Skin of body (tissue), 2 donors: ENCODE measurements around the gene CEL. TPM values are rescaled to one million over a fixed set of nuclear protein-coding genes. Genes with fewer than 3 reads are reported as not detected.
"Not testable (repeated sequence)": the region's sequence is repeated elsewhere in the genome, so short reads cannot be mapped to it uniquely, and the experiment has no call there.

Experiments used
- DNase-seq: peaks from one replicate; lab custom pipeline; 2025; lab: John Stamatoyannopoulos, UW
- total RNA-seq: library from RNA; depleted of rRNA; stranded (reverse); fragments of >200 nt; gene quantifications from one replicate; pipeline ENCODE4 v1.2.3, GENCODE V29; 2014

The CEL gene
- 0.79 TPM for total RNA-seq

DNA sequence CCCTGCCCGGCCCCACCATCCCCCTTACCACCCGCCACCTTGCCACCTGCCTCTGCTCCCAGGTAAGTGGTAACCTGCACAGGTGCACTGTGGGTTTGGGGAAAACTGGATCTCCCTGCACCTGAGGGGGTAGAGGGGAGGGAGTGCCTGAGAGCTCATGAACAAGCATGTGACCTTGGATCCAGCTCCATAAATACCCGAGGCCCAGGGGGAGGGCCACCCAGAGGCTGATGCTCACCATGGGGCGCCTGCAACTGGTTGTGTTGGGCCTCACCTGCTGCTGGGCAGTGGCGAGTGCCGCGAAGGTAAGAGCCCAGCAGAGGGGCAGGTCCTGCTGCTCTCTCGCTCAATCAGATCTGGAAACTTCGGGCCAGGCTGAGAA lies at the start of gene CEL:
Gene CEL, plus strand, starts transcription at position 218 of the 382 bp plus-strand sequence. Its CDS starts 22 bp downstream, at position 240.
- not testable (repeated sequence) for DNase-seq

DNA sequence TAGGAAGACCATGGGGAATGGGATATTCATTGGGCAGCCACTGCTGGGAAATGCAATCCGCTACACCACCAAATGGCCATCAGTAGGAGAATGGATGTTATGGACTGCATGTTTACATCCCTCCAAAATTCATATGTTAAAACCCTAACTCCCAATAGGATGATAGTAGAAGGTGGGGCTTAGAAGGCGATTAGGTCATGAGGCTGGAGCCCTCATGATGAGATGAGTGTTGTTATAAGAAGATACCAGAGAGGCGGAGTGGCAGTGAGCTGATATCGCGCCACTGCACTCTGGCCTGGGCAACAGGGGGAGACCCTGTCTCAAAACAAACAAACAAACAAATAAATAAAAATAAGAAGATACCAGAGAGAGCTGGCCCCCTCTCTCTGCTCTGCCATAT lies 47.1 kb upstream of the CEL start:
- DNase-seq: no peak

DNA sequence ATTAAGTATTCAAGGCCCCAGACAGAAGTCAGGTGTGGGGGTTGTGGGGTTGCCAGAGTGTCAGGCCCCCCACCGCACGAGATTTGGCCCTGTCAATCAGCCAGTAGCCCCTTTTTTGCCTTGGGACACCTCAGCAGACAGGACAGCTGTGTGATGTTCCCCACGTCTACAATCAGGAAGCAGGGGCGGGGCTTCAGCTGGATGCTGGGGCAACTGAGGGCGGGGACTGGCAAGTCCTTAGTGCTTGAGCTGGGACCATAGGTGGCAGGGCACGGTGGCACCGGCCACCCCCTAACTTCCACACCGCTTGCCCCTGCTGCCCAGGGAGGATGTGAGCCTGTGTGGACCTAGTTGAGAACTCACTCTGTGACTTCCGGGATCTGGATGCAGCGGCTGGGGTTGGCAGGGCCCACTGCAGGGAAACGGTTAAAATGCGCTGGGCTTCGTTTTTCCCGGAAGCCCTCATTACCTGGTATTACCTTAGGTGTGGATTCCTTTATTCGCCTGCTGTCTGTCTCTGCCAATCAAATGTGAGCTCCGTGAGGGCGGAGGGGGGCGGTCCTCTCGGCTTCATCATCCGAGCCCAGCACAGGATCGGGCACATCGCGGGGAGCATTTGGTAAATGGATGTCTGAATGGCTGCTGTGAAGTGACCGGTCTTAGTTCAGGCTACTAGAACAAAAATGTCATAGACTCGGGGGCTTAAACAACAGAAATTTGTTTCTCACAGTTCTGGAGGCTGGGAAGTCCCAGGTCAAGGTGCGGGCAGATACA lies 38.5 kb upstream of the CEL start:
- DNase-seq: no peak

DNA sequence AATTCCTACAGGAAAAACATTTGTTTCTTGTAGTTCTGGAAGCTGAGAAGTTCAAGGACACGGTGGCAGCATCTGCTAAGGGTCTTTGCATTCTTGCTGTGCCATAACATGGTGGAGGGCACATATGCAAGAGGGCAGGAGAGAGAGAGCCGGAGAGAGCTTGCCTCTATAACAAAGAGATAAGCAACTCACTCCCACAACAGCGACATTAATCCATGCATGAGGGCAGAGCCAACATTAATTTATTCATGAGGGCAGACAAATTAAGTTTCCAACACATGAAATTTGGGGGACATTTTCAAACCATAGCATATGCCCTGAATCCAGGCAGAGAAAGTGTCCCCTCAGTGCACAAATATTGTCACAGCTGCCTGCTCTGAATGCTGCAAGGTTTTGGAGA lies 35.4 kb upstream of the CEL start:
- no peak for DNase-seq

DNA sequence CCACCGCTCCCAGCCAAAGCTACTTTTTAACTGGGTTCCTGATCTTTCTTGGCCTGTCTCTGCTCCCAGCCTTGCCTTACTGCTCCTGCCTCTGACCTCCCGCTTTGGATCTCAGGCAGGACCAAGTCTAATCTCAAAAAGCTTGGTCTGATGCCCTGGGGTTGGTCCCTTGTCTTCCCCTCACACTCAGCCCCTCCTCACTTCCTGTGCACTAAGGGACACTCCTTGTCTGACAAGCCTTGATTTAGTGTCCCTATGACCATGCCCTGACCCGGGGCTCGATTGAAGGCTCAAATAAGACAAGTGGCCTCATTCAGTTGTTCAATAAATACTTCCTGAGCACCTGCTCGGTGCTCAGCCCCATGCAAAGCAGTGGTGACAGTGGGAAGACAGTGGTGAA lies 34.6 kb upstream of the CEL start:
- no peak for DNase-seq

DNA sequence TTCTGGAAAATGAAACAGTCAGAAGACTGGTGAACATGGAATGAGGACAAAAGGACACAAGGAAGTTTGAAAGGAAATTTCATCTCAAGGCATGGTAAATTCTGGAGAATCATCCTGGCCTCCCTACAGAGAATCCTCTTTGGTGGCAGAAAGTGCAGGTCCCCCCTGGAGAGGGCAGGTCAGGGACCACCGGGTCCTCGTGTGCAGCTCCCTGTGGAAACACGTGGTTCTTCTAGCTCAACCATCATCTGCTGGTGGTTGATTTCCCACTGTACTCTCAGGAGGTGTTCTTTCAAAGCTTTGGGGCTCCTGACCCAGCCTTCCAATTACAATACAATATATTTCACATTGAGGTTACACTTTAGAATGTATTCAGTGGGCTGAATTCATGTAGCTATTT lies 33.6 kb upstream of the CEL start:
- no peak for DNase-seq

DNA sequence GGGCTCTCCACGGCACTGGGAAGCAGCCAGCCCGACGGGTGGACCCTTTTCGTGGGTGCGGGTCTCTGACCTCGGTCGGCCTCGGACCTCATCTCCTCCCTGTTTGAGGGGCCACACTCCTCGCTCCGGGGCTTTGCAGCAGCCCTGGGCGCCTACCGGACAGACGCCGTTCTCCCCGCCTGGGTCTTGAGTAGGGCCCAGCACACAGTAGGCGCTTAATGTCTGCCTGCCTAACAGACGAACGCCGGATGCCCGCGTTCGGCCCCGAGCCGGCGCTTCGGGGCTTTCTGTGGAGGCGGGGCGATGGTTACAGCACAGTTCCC lies 31.8 kb upstream of the CEL start:
- DNase-seq: no peak

DNA sequence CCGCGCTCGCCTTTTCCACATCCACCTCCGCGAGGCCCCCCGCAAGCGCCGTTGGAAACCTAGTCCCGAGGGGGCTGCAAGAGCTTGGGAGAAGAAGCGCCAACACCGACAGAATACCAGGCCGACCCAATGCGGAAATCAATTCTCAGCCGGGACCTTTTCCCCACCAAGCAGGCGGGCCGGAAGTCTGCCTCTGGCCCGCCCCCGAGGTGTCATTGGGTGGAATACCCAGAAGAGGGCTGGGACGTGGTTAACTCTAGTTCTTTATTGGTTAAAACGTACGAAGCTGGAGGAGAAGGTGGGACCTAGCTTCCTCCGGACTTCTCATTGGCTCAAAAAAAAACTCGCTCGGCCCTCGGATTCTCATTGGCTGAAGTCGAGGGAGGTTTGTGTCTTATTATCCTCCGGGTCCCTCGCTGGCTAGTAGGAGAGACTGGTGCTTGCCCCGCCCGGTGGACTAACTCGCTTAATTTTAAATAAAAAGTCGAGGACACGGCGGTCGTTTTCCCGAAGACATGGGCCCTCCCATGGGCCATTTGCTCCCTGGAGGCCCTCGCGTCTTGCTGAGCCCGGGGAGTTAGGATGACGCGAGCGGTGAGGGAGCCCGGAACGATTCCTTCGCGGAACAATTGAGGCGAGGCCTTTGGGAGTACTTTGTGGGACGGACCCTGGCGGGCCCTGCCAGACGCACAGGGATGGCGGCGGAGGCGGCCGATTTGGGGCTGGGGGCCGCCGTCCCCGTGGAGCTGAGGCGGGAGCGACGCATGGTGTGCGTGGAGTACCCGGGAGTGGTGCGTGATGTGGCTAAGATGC lies 31.3 kb upstream of the CEL start, which contains the start of gene GTF3C5:
Gene GTF3C5, plus strand, starts transcription at position 681 of the 813 bp plus-strand sequence. Its CDS starts 15 bp downstream, at position 696.
- peak; percentile 99 for DNase-seq

DNA sequence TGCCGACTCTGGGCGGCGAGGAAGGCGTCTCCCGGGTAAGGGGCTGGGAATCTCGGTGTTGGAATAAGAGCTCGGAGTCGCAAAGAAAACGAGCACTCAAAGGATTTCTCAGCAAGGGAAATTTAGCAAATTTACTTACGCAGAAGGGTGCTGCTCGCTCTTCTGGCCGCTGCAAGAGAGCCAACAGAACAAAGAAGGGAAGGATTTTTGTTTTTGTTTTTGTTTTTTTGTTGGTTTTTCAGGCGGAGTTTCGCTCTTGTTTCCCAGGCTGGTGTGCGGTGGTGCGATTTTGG lies 30.7 kb upstream of the CEL start:
- DNase-seq: no peak

DNA sequence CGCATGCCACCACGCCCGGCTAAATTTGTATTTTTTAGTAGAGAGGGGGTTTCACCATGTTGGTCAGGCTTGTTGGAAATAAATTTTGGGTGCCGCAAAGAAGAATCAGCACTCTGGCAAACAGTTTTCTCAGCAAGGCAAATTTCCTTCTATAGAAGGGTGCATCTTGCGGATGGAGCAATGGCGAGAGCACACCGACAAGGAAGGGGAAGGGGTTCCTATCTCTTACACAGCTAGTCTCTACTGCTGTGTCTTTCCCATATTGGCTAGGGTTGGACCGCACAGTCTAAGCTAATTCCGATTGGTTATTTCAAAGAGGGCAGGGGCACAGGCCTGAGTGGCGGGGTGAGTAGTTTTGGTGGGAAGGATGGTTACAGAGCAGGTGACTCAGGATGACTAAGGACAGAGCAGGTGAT lies 30.3 kb upstream of the CEL start:
- no peak for DNase-seq

DNA sequence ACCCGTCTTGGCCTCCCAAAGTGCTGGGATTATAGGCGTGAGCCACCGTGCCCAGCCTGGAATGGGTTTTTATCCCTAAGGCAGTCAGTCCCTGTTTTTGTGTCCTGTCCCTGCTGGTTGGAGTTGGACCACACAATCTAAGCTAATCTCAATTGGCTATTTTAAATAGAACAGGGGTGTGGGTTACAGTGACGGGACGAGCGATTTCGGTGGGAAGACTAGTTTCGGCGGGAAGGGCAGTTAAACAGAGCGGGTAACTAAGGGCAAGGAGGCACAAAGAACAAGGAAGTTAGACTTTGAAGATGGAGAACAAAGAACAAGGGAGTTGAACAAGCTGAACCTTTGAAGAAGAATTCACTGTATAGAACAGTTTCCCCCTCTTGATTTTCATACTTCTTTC lies 29.6 kb upstream of the CEL start:
- DNase-seq: no peak

DNA sequence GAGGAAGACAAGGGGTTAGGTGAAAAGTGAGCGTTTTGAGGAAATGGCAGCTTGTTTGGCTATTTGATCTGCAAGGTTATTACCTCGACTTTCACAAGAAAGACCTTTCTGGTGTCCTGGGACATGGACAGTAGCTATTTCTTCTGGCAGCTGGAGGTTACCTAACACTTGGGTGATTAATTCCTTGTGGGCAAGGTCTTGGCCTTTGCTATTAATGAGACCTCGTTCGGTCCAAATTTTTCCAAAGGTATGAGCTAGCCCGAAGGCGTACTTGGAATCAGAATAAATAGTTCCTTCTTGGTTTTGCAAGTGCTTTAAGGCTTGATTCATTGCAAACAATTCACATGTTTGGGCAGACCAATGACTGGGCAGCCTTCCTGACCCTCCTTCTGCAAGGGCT lies 26.1 kb upstream of the CEL start:
- no peak for DNase-seq

DNA sequence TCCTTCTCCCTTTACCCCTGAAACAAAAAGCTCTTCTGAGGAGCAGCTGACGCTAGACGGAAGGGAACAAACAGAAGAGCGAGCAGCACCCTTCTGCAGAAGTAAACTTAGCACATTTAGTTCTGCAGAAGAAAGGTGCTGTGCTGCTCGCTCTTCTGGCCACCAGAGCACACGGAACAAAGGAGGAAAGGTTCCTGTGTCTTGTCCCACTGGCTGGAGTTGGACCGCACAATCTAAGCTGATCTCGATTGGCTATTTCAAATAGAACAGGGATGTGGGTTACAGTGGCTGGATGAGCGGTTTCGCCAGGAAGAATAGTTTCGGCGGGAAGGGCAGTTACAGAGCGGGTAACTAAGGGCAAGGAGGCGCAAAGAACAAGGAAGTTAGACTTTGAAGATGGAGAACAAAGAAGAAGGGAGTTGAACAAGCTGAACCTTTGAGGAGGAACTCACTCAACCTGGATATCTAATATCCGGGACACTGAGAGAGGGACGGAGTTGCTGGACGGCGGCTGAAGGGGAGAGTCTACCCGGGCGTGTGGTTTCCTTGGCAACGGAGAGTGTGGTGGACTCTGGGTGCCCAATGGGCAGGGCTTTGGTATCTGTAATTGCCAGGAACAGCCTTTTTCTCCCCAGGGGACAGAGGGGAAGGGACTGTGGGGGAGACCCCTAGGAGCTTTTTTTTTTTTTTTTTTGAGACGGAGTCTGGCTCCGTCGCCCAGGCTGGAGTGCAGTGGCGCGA lies 23.8 kb upstream of the CEL start:
- no peak for DNase-seq

DNA sequence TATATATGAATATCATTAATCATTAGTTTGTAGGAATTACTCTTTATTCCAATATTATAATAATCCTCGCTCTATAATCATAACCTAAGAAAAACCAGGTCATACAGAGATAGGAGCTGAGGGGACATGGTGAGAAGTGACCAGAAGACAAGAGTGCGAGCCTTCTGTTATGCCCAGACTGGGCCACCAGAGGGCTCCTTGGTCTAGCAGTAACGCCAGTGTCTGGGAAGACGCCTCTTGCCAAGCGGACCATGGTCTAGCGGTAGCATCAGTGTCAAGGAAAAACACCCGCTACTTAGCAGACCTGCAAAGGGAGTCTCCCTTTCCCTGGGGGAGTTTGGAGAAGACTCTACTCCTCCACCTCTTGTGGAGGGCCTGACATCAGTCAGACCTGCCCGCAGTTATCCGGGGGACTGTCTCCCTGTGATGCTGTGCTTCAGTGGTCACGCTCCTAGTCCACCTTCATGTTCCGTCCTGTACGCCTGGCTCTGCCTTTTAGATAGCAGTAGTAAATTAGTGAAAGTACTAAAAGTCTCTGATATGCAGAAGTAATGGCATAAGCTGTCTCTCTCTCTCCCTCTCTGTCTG lies 20.8 kb upstream of the CEL start:
- DNase-seq: not testable (repeated sequence)

DNA sequence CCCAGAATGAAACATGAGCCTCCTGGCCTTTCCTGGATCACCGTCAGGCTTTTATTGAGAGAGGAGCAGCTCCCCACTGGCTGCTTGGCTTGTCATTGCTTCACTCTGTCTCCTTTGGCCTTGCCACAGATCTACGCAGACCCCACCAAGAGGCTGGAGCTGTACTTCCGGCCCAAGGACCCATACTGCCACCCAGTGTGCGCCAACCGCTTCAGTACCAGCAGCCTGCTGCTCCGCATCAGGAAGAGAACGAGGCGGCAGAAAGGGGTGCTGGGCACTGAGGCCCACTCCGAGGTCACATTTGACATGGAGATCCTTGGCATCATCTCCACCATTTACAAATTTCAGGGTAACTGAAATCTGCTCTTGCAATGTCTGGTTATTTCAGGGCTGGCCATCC lies 19.8 kb upstream of the CEL start:
- DNase-seq: no peak

DNA sequence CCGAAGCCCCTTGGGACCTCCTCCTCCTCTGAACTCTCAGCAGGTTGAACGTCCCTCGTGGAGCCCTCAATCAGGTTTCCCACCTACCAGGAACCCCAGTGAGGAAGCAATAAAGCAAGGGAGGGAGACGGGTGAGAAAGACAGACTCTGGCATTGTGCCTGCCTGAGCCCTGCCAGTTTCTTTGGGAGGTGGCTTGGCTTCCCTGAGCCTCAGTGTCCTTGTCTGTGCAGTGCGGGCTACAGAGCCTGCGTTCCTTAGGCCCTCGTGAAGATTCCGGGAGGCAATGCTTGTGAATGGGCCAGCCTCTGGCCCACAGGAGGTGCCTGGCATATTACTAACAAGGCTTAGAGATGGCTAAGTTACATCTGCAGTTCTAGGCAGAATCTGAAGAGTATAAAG lies 19.1 kb upstream of the CEL start:
- no peak for DNase-seq

DNA sequence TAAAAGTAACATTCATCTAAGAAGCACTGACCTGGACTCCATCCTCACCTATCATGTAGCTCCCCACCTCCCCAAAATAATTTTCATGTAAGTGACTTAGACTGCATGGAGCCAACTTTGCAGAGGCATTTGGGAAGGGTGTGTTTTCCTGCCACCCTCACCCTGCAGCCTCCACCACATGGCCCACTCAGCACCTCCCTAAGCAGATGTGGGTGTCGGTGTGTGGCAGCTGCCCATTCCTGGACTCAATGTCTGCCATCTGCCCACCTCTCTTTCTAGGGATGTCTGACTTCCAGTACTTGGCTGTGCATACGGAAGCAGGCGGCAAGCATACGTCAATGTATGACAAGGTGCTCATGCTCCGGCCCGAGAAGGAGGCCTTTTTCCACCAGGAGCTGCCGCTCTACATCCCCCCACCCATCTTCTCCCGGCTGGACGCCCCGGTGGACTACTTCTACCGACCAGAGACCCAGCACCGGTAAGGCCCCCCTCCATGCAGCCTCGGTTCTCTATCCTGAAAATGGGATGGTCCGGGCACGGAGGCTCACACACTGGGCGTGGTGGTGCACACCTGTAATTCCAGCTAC lies 18.2 kb upstream of the CEL start:
- DNase-seq: no peak

DNA sequence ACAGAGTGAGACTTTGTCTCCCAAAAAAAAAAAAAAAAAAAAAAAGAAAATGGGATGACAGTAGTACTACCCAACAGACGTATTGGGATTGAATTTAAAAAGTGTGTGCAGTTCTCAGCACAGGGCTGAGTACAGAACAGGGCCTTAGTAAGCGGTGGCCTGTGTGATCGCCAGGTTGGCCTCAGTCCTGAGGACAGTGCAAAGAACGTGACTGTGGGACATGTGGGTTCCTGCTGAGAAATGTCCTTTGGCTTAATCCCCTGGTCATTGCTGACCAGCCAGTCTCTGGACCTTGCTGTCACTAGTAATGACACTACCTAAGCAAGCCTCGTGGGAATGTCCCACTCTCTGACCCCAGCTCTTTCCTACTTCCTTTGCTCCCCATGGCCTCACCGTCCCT lies 17.7 kb upstream of the CEL start:
- no peak for DNase-seq

DNA sequence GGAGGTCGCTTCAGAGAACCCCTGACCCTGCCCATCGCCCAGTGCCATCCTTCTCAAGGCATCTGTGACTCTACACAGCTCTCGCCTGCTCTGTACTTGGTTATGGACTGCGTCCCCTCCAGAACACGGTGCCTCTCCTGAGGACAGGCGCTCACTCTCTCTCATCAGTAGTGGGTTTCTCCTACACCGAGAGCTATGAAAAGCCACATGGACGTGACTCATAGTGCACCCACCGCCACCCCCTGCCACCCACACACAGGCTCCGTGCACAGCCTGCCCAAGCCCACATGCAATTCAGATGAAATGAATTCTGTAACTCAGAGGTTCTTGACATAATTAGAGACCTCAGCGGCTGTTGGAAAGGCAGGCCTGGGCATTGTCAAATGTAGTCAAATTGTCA lies 17.1 kb upstream of the CEL start:
- DNase-seq: no peak

DNA sequence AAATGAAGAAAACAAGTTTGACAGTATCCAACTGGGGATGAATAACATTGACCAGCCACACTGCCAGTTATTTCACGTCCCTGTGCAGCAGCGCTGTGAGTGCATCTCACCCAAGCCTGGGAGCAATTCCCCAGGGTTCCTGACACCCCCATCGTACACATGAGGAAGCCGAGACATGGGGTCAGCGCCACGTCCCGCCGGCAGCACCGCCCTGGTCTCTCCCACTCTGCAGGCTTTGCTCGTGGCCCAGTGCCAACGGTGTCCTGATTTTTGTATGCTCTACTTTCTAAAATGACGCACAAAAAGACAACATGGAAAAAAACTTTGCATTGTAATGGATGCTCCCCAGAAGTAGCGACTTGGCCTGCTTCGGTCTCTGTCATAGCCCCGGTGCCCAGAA lies 16.6 kb upstream of the CEL start:
- DNase-seq: no peak

DNA sequence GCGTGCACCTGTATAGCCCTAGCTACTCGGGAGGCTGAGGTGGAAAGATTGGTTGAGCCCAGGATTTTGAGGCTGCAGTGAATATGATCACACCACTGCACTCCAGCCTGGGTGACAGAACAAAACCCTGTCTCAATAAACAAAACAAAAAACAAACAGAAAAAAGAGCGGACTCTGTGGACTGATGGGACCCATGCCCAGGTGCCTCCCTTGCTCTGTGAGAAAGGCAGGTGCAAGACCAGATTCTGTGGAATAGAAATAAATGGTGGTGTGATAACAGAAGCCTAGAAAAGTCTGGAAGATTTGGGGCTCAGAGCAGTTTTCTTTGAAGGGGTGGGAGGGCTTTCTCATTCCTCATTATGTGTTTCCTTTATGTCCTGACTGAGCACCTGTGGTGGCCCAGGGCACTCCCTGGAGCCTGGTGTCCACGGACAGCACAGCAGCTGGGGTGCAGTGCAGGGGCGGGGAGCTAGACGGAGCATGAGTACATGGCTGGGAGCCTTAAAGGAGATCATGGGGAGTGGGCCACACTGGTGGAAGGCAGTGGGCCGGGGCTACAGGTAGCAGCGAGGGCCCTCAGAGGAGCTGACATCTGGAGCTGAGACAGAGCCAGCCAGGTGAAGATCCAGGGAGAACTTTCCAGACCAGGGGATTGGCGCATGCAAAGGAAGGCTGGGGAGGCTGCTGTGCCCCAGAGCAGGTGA lies 15.4 kb upstream of the CEL start:
- DNase-seq: no peak
